A375 (cell line): ENCODE data around the gene SUSD5. TPM values are rescaled to one million over a fixed set of nuclear protein-coding genes. Genes with fewer than 3 reads are reported as not detected.

ENCODE experiments used
- small RNA-seq: library from RNA; depleted of rRNA; stranded (forward); fragments of <200 nt; gene quantifications from one replicate; pipeline ENCODE3, GENCODE V24; 2014
- total RNA-seq: library from RNA; depleted of rRNA; stranded (reverse); fragments of >200 nt; shearing (Covaris generic); gene quantifications from 2 replicates; pipeline ENCODE4 v1.2.3, GENCODE V29; 2014; rRNA removed

The SUSD5 gene
- 5.1 and 9.7 TPM in 2 replicates for total RNA-seq

GRCh38 chr3:33218446-33219174, at the start of gene SUSD5:
Gene SUSD5 (minus strand): TSS chr3:33218810. CDS start chr3:33218797, 13 bp downstream.

GRCh38 chr3:33113772-33114621, 104.6 kb downstream of the SUSD5 start, which contains the start of gene CRTAP:
Gene CRTAP (plus strand): TSS chr3:33114014. CDS start chr3:33114078, 64 bp downstream.

Small RNA genes within 50 kb of the gene (small RNA-seq; reads per million reads assigned to genes)
- gene AC123900.1 (not detected), gene RN7SL296P (not detected)

Other genes starting within 250 kb of the SUSD5 start
- gene GLB1, start 121.7 kb downstream of the SUSD5 start, total RNA-seq: 28.0 and 34.7 TPM in 2 replicates
- gene TMPPE, start 121.7 kb downstream of the SUSD5 start, total RNA-seq: 4.5 and 4.6 TPM in 2 replicates
- gene CRTAP, start 104.8 kb downstream of the SUSD5 start, total RNA-seq: 185 and 194 TPM in 2 replicates
- gene FBXL2, start 58.6 kb upstream of the SUSD5 start, total RNA-seq: 2.4 and 3.6 TPM in 2 replicates
- gene UBP1, start 221.6 kb upstream of the SUSD5 start, total RNA-seq: 33.5 and 37.1 TPM in 2 replicates